A673 (cell line): ENCODE results near the gene INPP1. TPM values are rescaled to one million over a fixed set of nuclear protein-coding genes. Genes with fewer than 3 reads are reported as not detected.
A peak's percentile ranks its signal among the peaks of the same experiment; 100 is the strongest.

ENCODE experiments used
- BruUV-seq: library from RNA; stranded (reverse); fragments of 400-500 nt; replicated peaks from 2 replicates; lab custom pipeline; 2021; lab: Mats Ljungman, UMichigan
- CTCF ChIA-PET: fragments of 300-600 bp; sonication (Branson Sonifier 250); formaldehyde crosslinking; loops from one replicate; lab custom pipeline; 2022; ENCODE audit warnings: antibody characterized with exemption; lab: Charles Lee
- POLR2A ChIA-PET: fragments of 300-600 bp; sonication (Branson Sonifier 250); formaldehyde crosslinking; loops from one replicate; lab custom pipeline; 2022; ENCODE audit warnings: antibody characterized with exemption; ENCODE audit not compliant: low non-redundant PET; lab: Charles Lee
- DNase-seq: peaks from one replicate; pipeline ENCODE4 v3.0.0-alpha.2; 2015; ENCODE audit warnings: low spot score
- H3K27ac ChIP-seq: fragments of 200-600 bp; sonication (generic); 2 replicates; pipeline ENCODE4 v1.5.1; 2016; ENCODE audit warnings: mixed run types, low read depth, mild to moderate bottlenecking, mixed read lengths, antibody characterized with exemption, low read length; ENCODE audit not compliant: poor library complexity, severe bottlenecking
- H3K27me3 ChIP-seq: fragments of 200-600 bp; sonication (generic); replicated peaks from 2 replicates; pipeline ENCODE4 v1.6.1; 2017; ENCODE audit warnings: mixed run types, low read depth, mild to moderate bottlenecking, mixed read lengths, antibody characterized with exemption, low read length; ENCODE audit not compliant: insufficient read depth, poor library complexity
- H3K36me3 ChIP-seq: fragments of 200-600 bp; sonication (generic); 2 replicates; pipeline ENCODE4 v1.6.1; 2016; ENCODE audit warnings: mixed run types, mild to moderate bottlenecking, mixed read lengths, antibody characterized with exemption, low read length; ENCODE audit not compliant: insufficient read depth, poor library complexity, severe bottlenecking
- H3K4me1 ChIP-seq: fragments of 200-600 bp; sonication (generic); 2 replicates; pipeline ENCODE4 v1.6.1; 2017; ENCODE audit warnings: mixed run types, mild to moderate bottlenecking, mixed read lengths, antibody characterized with exemption, low read length; ENCODE audit not compliant: insufficient read depth, poor library complexity, severe bottlenecking
- H3K4me3 ChIP-seq: fragments of 200-600 bp; sonication (generic); 2 replicates; pipeline ENCODE4 v1.5.1; 2016; ENCODE audit warnings: low read depth, mixed run types, mild to moderate bottlenecking, mixed read lengths, low read length; ENCODE audit not compliant: poor library complexity, severe bottlenecking
- H3K9me3 ChIP-seq: fragments of 200-600 bp; sonication (generic); 2 replicates; pipeline ENCODE4 v1.6.1; 2016; ENCODE audit warnings: mixed run types, low read depth, mild to moderate bottlenecking, mixed read lengths, antibody characterized with exemption, low read length; ENCODE audit not compliant: poor library complexity, severe bottlenecking
- EZH2 ChIP-seq: fragments of 200-600 bp; sonication (generic); IDR thresholded peaks from 2 replicates; pipeline ENCODE4 v1.6.1; 2017; ENCODE audit warnings: borderline replicate concordance, low read depth, mild to moderate bottlenecking, mixed read lengths, antibody characterized with exemption, low read length; ENCODE audit not compliant: poor library complexity, severe bottlenecking
- intact Hi-C: fragments of 100-400 bp; cut with micrococcal nuclease; formaldehyde crosslinking; loops from one replicate; pipeline ENCODE4 v1.10.0; 2022; ENCODE audit not compliant: unreplicated experiment
- total RNA-seq: library from RNA; stranded (reverse); gene quantifications from 2 replicates; pipeline ENCODE4 v1.2.3, GENCODE V29; 2021
- TF ChIP-seq, protein P1 (sequence below): fragments of 300-800, 200-600 bp; sonication (generic); conservative IDR thresholded peaks from 2 replicates; pipeline ENCODE4 v1.5.1; 2017; ENCODE audit warnings: low read depth, mild to moderate bottlenecking, antibody characterized with exemption, low read length, moderate library complexity, mixed read lengths

INPP1 gene
- total RNA-seq, 1 experiment from 2014 or later = 3.9 TPM

DNA sequence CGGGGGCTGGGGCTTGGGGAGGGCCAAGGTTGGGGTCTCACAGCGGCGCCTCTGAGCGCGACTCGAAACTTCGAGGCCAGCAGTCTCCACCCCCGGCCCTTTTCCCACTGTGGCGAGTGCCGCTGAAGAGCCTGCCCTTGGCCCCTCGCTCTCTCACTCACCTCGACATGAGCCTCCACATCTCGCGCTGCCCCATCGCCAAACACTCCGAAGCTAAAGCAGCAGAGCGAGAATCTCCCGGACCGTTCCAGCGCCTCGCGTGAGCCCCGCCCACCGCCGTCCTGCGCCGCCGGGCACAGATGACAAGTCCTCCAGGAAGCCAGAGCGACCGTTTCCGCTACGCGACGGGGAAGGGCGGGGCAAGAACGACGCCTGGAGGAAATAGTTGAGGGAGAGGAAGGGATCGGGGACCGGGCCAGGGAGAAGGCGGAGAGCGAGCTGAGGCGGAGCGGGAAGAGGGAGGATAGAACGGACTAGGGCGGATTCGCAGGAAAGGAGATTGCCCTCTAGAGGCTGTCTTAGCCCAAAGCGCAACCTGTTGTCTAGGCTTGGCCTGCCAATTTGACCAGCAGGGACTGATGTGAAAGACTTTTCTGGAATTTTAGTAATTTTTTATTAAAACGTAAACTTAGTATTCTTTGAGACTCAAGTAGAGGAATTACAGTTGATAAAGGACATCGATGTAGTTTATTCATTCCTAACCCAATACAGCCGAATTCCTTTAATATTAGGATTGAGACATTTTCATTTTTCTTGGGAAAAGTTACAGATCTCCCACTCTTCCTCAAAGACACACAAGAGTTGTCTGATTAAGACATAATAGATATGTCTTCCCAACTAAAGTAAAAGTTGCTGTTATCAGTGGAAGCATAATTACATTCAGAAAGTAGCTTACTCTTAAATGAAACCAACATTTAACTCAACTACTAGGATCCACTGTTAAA, 23.6 kb upstream of the INPP1 start, which contains the start of gene HIBCH:
HIBCH (minus strand) TSS at position 272 of the 944 bp plus-strand sequence; CDS start at position 196, 76 bp downstream.
- intact Hi-C loops = loop anchor here (10.0 kb wide), 1 partner anchor 525 kb away; no protein-coding TSS in a partner anchor
- ChIA-PET POLR2A (no interaction called here), CTCF (interaction anchor here (1.0 kb wide), 2 partner anchors 18 to 19 kb away, joined by 3 to 5 read pairs; no protein-coding TSS in a partner anchor)
- Histone ChIP-seq H3K27ac (peak within 1 kb of the TSS; percentile 73), H3K27me3 (no peaks in the 10 kb centered on the region), H3K36me3 (no peaks in the 10 kb centered on the region), H3K9me3 (no peaks in the 10 kb centered on the region), H3K4me1 (peaks cover 11% of the 10 kb centered on the region), H3K4me3 (peak within 1 kb of the TSS; percentile 81)
- DNase-seq = peak; percentile 100
- TF ChIP-seq EZH2 = no peak
- TF ChIP-seq, protein P1, sequence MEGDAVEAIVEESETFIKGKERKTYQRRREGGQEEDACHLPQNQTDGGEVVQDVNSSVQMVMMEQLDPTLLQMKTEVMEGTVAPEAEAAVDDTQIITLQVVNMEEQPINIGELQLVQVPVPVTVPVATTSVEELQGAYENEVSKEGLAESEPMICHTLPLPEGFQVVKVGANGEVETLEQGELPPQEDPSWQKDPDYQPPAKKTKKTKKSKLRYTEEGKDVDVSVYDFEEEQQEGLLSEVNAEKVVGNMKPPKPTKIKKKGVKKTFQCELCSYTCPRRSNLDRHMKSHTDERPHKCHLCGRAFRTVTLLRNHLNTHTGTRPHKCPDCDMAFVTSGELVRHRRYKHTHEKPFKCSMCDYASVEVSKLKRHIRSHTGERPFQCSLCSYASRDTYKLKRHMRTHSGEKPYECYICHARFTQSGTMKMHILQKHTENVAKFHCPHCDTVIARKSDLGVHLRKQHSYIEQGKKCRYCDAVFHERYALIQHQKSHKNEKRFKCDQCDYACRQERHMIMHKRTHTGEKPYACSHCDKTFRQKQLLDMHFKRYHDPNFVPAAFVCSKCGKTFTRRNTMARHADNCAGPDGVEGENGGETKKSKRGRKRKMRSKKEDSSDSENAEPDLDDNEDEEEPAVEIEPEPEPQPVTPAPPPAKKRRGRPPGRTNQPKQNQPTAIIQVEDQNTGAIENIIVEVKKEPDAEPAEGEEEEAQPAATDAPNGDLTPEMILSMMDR = peak; percentile 94
- no TSS peak for BruUV-seq

DNA sequence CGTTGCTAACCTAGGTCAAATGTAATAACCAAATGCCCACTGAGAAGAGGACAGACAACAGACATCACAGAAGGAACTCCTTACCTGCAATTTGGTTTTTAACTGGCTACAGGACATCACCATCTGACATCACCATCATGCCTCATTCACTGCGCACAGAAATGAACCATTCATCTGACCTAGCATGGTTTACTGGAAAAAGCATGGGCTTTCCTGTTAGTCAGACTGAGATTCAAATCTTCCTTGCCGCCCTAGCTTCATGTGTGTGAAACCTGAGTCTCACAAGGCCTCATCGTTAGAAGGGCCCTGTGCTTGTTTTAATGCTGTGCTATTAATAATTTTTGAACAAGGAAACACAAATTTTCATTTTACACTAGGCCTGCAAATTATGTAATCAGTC, 22.7 kb upstream of the INPP1 start:
- CTCF ChIA-PET = no interaction called here

DNA sequence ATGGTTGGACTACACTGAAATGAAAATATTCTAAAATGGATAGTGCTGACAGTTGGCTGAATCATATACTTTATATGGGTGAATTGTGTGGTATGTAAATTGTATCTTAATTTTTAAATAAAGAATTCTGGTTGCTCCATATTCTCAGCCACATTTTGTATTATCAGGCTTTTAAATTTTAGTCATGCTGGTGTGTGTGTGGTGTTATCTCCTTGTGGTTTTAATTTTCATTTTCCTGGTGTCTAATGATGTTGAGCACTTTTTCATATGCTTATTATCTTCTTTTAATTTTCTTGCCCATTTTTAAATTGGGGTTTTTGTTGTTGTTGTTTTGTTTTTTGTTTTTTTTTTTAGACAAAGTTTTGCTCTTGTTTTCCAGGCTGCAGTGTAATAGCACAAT, 20.0 kb upstream of the INPP1 start:
- H3K27ac ChIP-seq = no peak overlapping the region
- CTCF ChIA-PET = no interaction called here
- H3K27me3 ChIP-seq = no peaks in the 10 kb centered on the region
- peaks cover 5% of the 10 kb centered on the region for H3K4me1 ChIP-seq
- TF ChIP-seq, protein P1 = no peak
- TF ChIP-seq EZH2 = no peak
- no peak for DNase-seq
- POLR2A ChIA-PET = no interaction called here
- H3K36me3 ChIP-seq = no peaks in the 10 kb centered on the region
- intact Hi-C loops = no loop called here
- H3K4me3 ChIP-seq = no peak overlapping the region
- no peaks in the 10 kb centered on the region for H3K9me3 ChIP-seq
- no TSS peak for BruUV-seq

More for the DNA sequence above, 22.7 kb upstream of the INPP1 start:
- BruUV-seq = no TSS peak
- Histone ChIP-seq H3K27me3 (no peaks in the 10 kb centered on the region), H3K4me3 (no peak overlapping the region), H3K36me3 (no peaks in the 10 kb centered on the region), H3K4me1 (peaks cover 11% of the 10 kb centered on the region), H3K9me3 (no peaks in the 10 kb centered on the region), H3K27ac (no peak overlapping the region)
- TF ChIP-seq EZH2 = no peak
- TF ChIP-seq, protein P1 = no peak
- DNase-seq = no peak
- POLR2A ChIA-PET = no interaction called here
- intact Hi-C loops = no loop called here
